ENCODE data around the gene WDR93.

The WDR93 gene

GRCh38 chr15:89780601-89781000 is 90.0 kb downstream of the WDR93 start (continued):
- TF ChIP-seq PATZ1 (tag by site-specific recombination; IDR thresholded peaks at IDR 0.05): no peak
- no peak for TF ChIP-seq ZBTB48 (tag by site-specific recombination; IDR thresholded peaks at IDR 0.05)
- no peak for TF ChIP-seq ZNF623 (tag by site-specific recombination; IDR thresholded peaks at IDR 0.05)
- TF ChIP-seq BCL6B (tag by site-specific recombination; IDR thresholded peaks at IDR 0.05): no peak
- TF ChIP-seq TCF7L2 (IDR thresholded peaks at IDR 0.05; ENCODE audit: borderline replicate concordance, low read depth, low read length): no peak
- no peak for TF ChIP-seq TSHZ1 (tag by site-specific recombination; IDR thresholded peaks at IDR 0.05; ENCODE audit: borderline replicate concordance)

- H3K4me3 ChIP-seq (ENCODE audit: low read depth, low read length): no peak overlapping the region
- H3K4me1 ChIP-seq (ENCODE audit: control insufficient read depth, insufficient read depth, low read length): no peaks in the 10 kb centered on the region; the same call in 1 of the 2 replicates
- CTCF ChIA-PET: interaction anchor here (0.5 to 1.1 kb wide), 4 partner anchors 38 to 91 kb away, joined by 3 to 4 read pairs (median 3); no protein-coding TSS in a partner anchor
- H3K27ac ChIP-seq (ENCODE audit: extremely low read depth, low read depth, low read length): no peak overlapping the region
- H3K36me3 ChIP-seq (ENCODE audit: control insufficient read depth in 2 of 2, insufficient read depth in 1 of 2, low read length in 2 of 2): no peaks in the 10 kb centered on the region
- TF ChIP-seq ZNF157 (tag by site-specific recombination; IDR thresholded peaks at IDR 0.05) (no peak), ZNF274 (IDR thresholded peaks at IDR 0.05; ENCODE audit: low read length) (no peak), ZNF274 (tag by site-specific recombination; IDR thresholded peaks at IDR 0.05; ENCODE audit: borderline replicate concordance) (no peak), ZNF366 (tag by site-specific recombination; conservative IDR thresholded peaks at IDR 0.05) (no peak), WT1 (tag by site-specific recombination; IDR thresholded peaks at IDR 0.05) (no peak), ZBTB7A (tag by site-specific recombination; IDR thresholded peaks at IDR 0.05; ENCODE audit: low read depth) (no peak), ZNF248 (tag by site-specific recombination; IDR thresholded peaks at IDR 0.05) (no peak), ZNF394 (tag by site-specific recombination; IDR thresholded peaks at IDR 0.05; ENCODE audit: borderline replicate concordance) (no peak), SP7 (tag by site-specific recombination; IDR thresholded peaks at IDR 0.05) (no peak), ZNF433 (tag by site-specific recombination; IDR thresholded peaks at IDR 0.05; ENCODE audit: low read depth) (no peak), ZBTB8A (tag by site-specific recombination; IDR thresholded peaks at IDR 0.05) (no peak), ZBTB1 (tag by site-specific recombination; IDR thresholded peaks at IDR 0.05) (no peak), ZNF660 (tag by site-specific recombination; IDR thresholded peaks at IDR 0.05) (no peak), ZNF521 (tag by site-specific recombination; IDR thresholded peaks at IDR 0.05) (no peak)
- H3K9me3 ChIP-seq (ENCODE audit: control insufficient read depth, insufficient read depth, low read depth, low read length): no peaks in the 10 kb centered on the region
- POLR2A ChIA-PET: no interaction called here
These were observed 90.4 kb downstream of the WDR93 start for GRCh38 chr15:89781055-89781454.
